Small intestine (tissue), 16 donors: ENCODE data around the gene CHURC1. TPM values are rescaled to one million over a fixed set of nuclear protein-coding genes. Genes with fewer than 3 reads are reported as not detected.

Experiments used
- DNase-seq, 2 donors: peaks; one replicate each; pipeline versions ENCODE4 v3.0.0 to v3.0.0-alpha.2; 2013
- FAIRE-seq: peaks from 2 replicates; lab custom pipeline; 2012; peaks lifted over from hg19 to GRCh38; lab: Jason Lieb, UNC
- H3K27ac ChIP-seq, 3 donors: one replicate each; pipeline ENCODE4 v1.5.1; 2013; ENCODE audit warnings: low read length in 2 of 3, mild to moderate bottlenecking in 2 of 3, control low read depth in 1 of 3, inconsistent platforms in 1 of 3, low read depth in 1 of 3, moderate library complexity in 1 of 3
- H3K27me3 ChIP-seq, 3 donors: one replicate each; pipeline ENCODE4 v1.6.1; 2013; ENCODE audit warnings: low read length in 3 of 3, inconsistent platforms in 1 of 3; ENCODE audit not compliant: control insufficient read depth in 3 of 3, insufficient read depth in 3 of 3
- H3K36me3 ChIP-seq, 3 donors: one replicate each; pipeline ENCODE4 v1.6.1; 2013; ENCODE audit warnings: low read length in 3 of 3, inconsistent platforms in 1 of 3, low read depth in 1 of 3, mild to moderate bottlenecking in 1 of 3, moderate library complexity in 1 of 3; ENCODE audit not compliant: control insufficient read depth in 3 of 3, insufficient read depth in 2 of 3
- H3K4me1 ChIP-seq, 3 donors: one replicate each; pipeline ENCODE4 v1.6.1; 2013; ENCODE audit warnings: low read length in 2 of 3, inconsistent platforms in 1 of 3, low read depth in 1 of 3, mild to moderate bottlenecking in 1 of 3, moderate library complexity in 1 of 3; ENCODE audit not compliant: control insufficient read depth in 3 of 3, insufficient read depth in 2 of 3
- H3K4me3 ChIP-seq, 3 donors: one replicate each; pipeline ENCODE4 v1.5.1; 2013; ENCODE audit warnings: low read length in 3 of 3, control low read depth in 1 of 3, inconsistent platforms in 1 of 3, low read depth in 1 of 3, mild to moderate bottlenecking in 1 of 3, moderate library complexity in 1 of 3
- H3K9me3 ChIP-seq, 2 donors: one replicate each; pipeline ENCODE4 v1.6.1; 2013; ENCODE audit warnings: low read depth in 1 of 2, low read length in 1 of 2; ENCODE audit not compliant: control insufficient read depth in 2 of 2, insufficient read depth in 1 of 2
- WGBS, 3 donors: extraction: QIAGEN DNeasy Blood & Tissue Kit; methylation state at CpG; one replicate each; pipeline ENCODE4 v1.1.7; 2013; 5-methylcytosine and 5-hydroxymethylcytosine counted together
- long read RNA-seq, 10 donors: transcript quantifications; one replicate each; lab custom pipeline, GENCODE V29; 2026
- polyA plus RNA-seq, 4 donors: library from polyadenylated mRNA; stranded (reverse) in 3 of 4; unstranded in 1 of 4; fragments of 200-250 nt in 3 of 4; fragments of 120-200 nt in 1 of 4; gene quantifications; one replicate each; pipeline versions ENCODE4 v1.2.1 to v1.2.3, GENCODE V29; 2013
- donor health status: healthy with polysubstance abuse.
- donor health status: control.
- donor health status: control.
- donor health status: Bipolar disorder and iron deficiency.
- donor health status: healthy.

The CHURC1 gene
- 10 to 100 TPM; 25.9 to 40.3 (median 33.9) TPM for polyA plus RNA-seq
- long read RNA-seq, donor 1: 0 reads
- long read RNA-seq, donor 2, transcript CHURC1-203 (4 exons, 2,629 nt): major isoform, 16 of 17 reads
- long read RNA-seq, donor 2, partial matches to known transcripts: 0 of 17 reads
- long read RNA-seq, donor 2, other reads (novel, unspliced or antisense): 0 of 17 reads
- long read RNA-seq, donor 3, transcript CHURC1-208 (4 exons, 3,615 nt): minor isoform, 11 of 57 reads
- long read RNA-seq, donor 3, transcript CHURC1-203 (4 exons, 2,629 nt): major isoform, 34 of 57 reads
- long read RNA-seq, donor 3, partial matches to known transcripts: 5 of 57 reads
- long read RNA-seq, donor 3, other reads (novel, unspliced or antisense): 0 of 57 reads
- long read RNA-seq, donor 4, partial matches to known transcripts: 0 of 1 reads
- long read RNA-seq, donor 4, other reads (novel, unspliced or antisense): 0 of 1 reads
- long read RNA-seq, donor 5, transcript CHURC1-203 (4 exons, 2,629 nt): major isoform, 6 of 10 reads
- long read RNA-seq, donor 5, partial matches to known transcripts: 0 of 10 reads
- long read RNA-seq, donor 5, other reads (novel, unspliced or antisense): 0 of 10 reads
- long read RNA-seq, donor 6, transcript CHURC1-203 (4 exons, 2,629 nt): major isoform, 41 of 52 reads
- long read RNA-seq, donor 6, transcript CHURC1-202 (3 exons, 439 nt): minor isoform, 5 of 52 reads
- long read RNA-seq, donor 6, partial matches to known transcripts: 0 of 52 reads
- long read RNA-seq, donor 6, other reads (novel, unspliced or antisense): 0 of 52 reads
- long read RNA-seq, donor 7: 0 reads
- long read RNA-seq, donor 8, partial matches to known transcripts: 0 of 4 reads
- long read RNA-seq, donor 8, other reads (novel, unspliced or antisense): 0 of 4 reads
- long read RNA-seq, donor 9, transcript CHURC1-203 (4 exons, 2,629 nt): major isoform, 5 of 6 reads
- long read RNA-seq, donor 9, partial matches to known transcripts: 0 of 6 reads
- long read RNA-seq, donor 9, other reads (novel, unspliced or antisense): 0 of 6 reads
- long read RNA-seq, donor 10, transcript CHURC1-203 (4 exons, 2,629 nt): major isoform, 51 of 68 reads
- long read RNA-seq, donor 10, transcript CHURC1-202 (3 exons, 439 nt): minor isoform, 6 of 68 reads
- long read RNA-seq, donor 10, transcript CHURC1-208 (4 exons, 3,615 nt): minor isoform, 10 of 68 reads
- long read RNA-seq, donor 10, partial matches to known transcripts: 0 of 68 reads
- long read RNA-seq, donor 10, other reads (novel, unspliced or antisense): 0 of 68 reads

- H3K27me3 ChIP-seq: no peaks in the 10 kb centered on the region
- no peaks in the 10 kb centered on the region for H3K9me3 ChIP-seq
- H3K36me3 ChIP-seq: no peaks in the 10 kb centered on the region
- H3K27ac ChIP-seq: peak within 1 kb of the TSS; percentile 79 to 96 (median 86)
- DNase-seq (peak; percentile 99 to 100), FAIRE-seq (no peak)
- WGBS, 3 donors: 0% methylated on average over 47 to 49 of the region's 49 CpGs
- peaks cover 4 to 10% (median 8%) of the 10 kb centered on the region in 3 donors for H3K4me1 ChIP-seq
- H3K4me3 ChIP-seq: peak within 1 kb of the TSS; percentile 72 to 97 (median 88)
Measured at GRCh38 chr14:64914237-64915028, at the start of gene CHURC1. Gene CHURC1, plus strand, starts transcription at chr14:64914455. Its CDS starts 41 bp downstream, at chr14:64914496.

- Histone ChIP-seq H3K9me3 (no peaks in the 10 kb centered on the region), H3K27me3 (peaks cover 0 to 14% (median 4%) of the 10 kb centered on the region in 3 donors), H3K27ac (no peak overlapping the region), H3K36me3 (no peaks in the 10 kb centered on the region), H3K4me1 (no peaks in the 10 kb centered on the region), H3K4me3 (no peak overlapping the region)
- FAIRE-seq (no peak), DNase-seq (no peak)
- 63 to 69% (median 67%) methylated on average over 6 of the region's 6 CpGs for WGBS, 3 donors
Measured at GRCh38 chr14:64865109-64865508, 49.1 kb upstream of the CHURC1 start.

GRCh38 chr14:64865992-64866391 lies 48.3 kb upstream of the CHURC1 start:
- no peak for DNase-seq
- no peaks in the 10 kb centered on the region for H3K36me3 ChIP-seq
- peaks cover 0 to 15% (median 4%) of the 10 kb centered on the region in 3 donors for H3K27me3 ChIP-seq
- H3K27ac ChIP-seq: no peak overlapping the region
- no peak for FAIRE-seq
- 67 to 77% (median 77%) methylated on average over 6 of the region's 6 CpGs for WGBS, 3 donors
- H3K4me3 ChIP-seq: no peak overlapping the region
- H3K4me1 ChIP-seq: no peaks in the 10 kb centered on the region
- no peaks in the 10 kb centered on the region for H3K9me3 ChIP-seq

GRCh38 chr14:64867182-64867581 lies 47.1 kb upstream of the CHURC1 start:
- Histone ChIP-seq H3K4me1 (no peaks in the 10 kb centered on the region), H3K36me3 (no peaks in the 10 kb centered on the region), H3K27ac (no peak overlapping the region), H3K4me3 (no peak overlapping the region), H3K9me3 (no peaks in the 10 kb centered on the region), H3K27me3 (peaks cover 0 to 12% (median 4%) of the 10 kb centered on the region in 3 donors)
- FAIRE-seq: no peak
- WGBS, 3 donors: 86 to 90% (median 86%) methylated on average over 3 of the region's 3 CpGs
- no peak for DNase-seq

GRCh38 chr14:64868379-64868778 lies 45.9 kb upstream of the CHURC1 start:
- FAIRE-seq: no peak
- 80 to 85% (median 82%) methylated on average over 2 of the region's 2 CpGs for WGBS, 3 donors
- no peak overlapping the region for H3K27ac ChIP-seq

GRCh38 chr14:64868841-64869240 lies 45.4 kb upstream of the CHURC1 start:
- no peak for FAIRE-seq
- no peaks in the 10 kb centered on the region for H3K36me3 ChIP-seq
- WGBS, 3 donors: 67 to 92% (median 84%) methylated on average over 1 of the region's 1 CpG
- peaks cover 0 to 17% (median 4%) of the 10 kb centered on the region in 3 donors for H3K27me3 ChIP-seq
- no peaks in the 10 kb centered on the region for H3K9me3 ChIP-seq
- no peaks in the 10 kb centered on the region for H3K4me1 ChIP-seq
- no peak overlapping the region for H3K27ac ChIP-seq
- no peak for DNase-seq
- no peak overlapping the region for H3K4me3 ChIP-seq

More at GRCh38 chr14:64868379-64868778, 45.9 kb upstream of the CHURC1 start:
- DNase-seq: no peak
- Histone ChIP-seq H3K27me3 (peaks cover 0 to 16% (median 4%) of the 10 kb centered on the region in 3 donors), H3K4me1 (no peaks in the 10 kb centered on the region), H3K4me3 (no peak overlapping the region), H3K36me3 (no peaks in the 10 kb centered on the region), H3K9me3 (no peaks in the 10 kb centered on the region)

GRCh38 chr14:64870160-64870559 lies 44.1 kb upstream of the CHURC1 start:
- H3K4me3 ChIP-seq: no peak overlapping the region
- no peaks in the 10 kb centered on the region for H3K9me3 ChIP-seq
- 63 to 92% (median 74%) methylated on average over 2 of the region's 2 CpGs for WGBS, 3 donors
- peaks cover 0 to 17% (median 4%) of the 10 kb centered on the region in 3 donors for H3K27me3 ChIP-seq
- no peaks in the 10 kb centered on the region for H3K36me3 ChIP-seq
- no peaks in the 10 kb centered on the region for H3K4me1 ChIP-seq
- no peak for DNase-seq
- FAIRE-seq: no peak
- no peak overlapping the region for H3K27ac ChIP-seq
